ENCODE data around the gene RPS16.

- no peak for TF ChIP-seq CTCF (IDR thresholded peaks at IDR 0.05)
- peak; percentile 55 for TF ChIP-seq POLR2A (IDR thresholded peaks at IDR 0.05)
Measured at GRCh38 chr19:39480337-39481228, 44.8 kb upstream of the RPS16 start, which contains the start of gene TIMM50.

Measured in right lobe of liver (tissue), 4 donors.